ENCODE data around the gene ICE2. TPM values are rescaled to one million over a fixed set of nuclear protein-coding genes. Genes with fewer than 3 reads are reported as not detected.

The ICE2 gene
- total RNA-seq, 2 experiments from 2014 or later = 71.4 to 76.3 TPM

- Mint-ChIP-seq H3K9me3 (ENCODE audit: insufficient read depth) (no peaks in the 10 kb centered on the region), H3K4me3 (no peak overlapping the region), H3K27me3 (ENCODE audit: low read depth) (peaks cover 5% of the 10 kb centered on the region), H3K27ac (no peak overlapping the region), H3K36me3 (ENCODE audit: low read depth) (peaks cover 56% of the 10 kb centered on the region), H3K4me1 (ENCODE audit: low read depth) (peaks cover 69% of the 10 kb centered on the region)
- POLR2A ChIA-PET = interaction anchor here (1.3 kb wide), 1 partner anchor 9 kb away, joined by 4 read pairs; no protein-coding TSS in a partner anchor
- CTCF ChIA-PET = interaction anchor here (1.1 to 1.3 kb wide), 2 partner anchors 43 to 190 kb away, joined by 3 to 4 read pairs; no protein-coding TSS in a partner anchor
- no peak for ATAC-seq
- no peak for DNase-seq
These were observed 83.5 kb downstream of the ICE2 start for GRCh38 chr15:60395276-60396011.

GRCh38 chr15:60394689-60395097 is 84.2 kb downstream of the ICE2 start:
- ChIA-PET CTCF (interaction anchor here (0.6 to 1.3 kb wide), 3 partner anchors 42 to 198 kb away, joined by 3 to 4 read pairs (median 3); no protein-coding TSS in a partner anchor), POLR2A (no interaction called here)
- peaks cover 75% of the 10 kb centered on the region for H3K4me1 Mint-ChIP-seq (ENCODE audit: low read depth)
- H3K27me3 Mint-ChIP-seq (ENCODE audit: low read depth) = peaks cover 5% of the 10 kb centered on the region
- no peak for ATAC-seq
- peaks cover 59% of the 10 kb centered on the region for H3K36me3 Mint-ChIP-seq (ENCODE audit: low read depth)
- H3K9me3 Mint-ChIP-seq (ENCODE audit: insufficient read depth) = no peaks in the 10 kb centered on the region
- no peak overlapping the region for H3K27ac Mint-ChIP-seq
- no peak for DNase-seq
- H3K4me3 Mint-ChIP-seq = peak overlapping the region; percentile 23

- CTCF ChIA-PET = interaction anchor here (0.7 kb wide), 1 partner anchor 18 kb away, joined by 3 read pairs; no protein-coding TSS in a partner anchor
These were observed 85.8 kb downstream of the ICE2 start for GRCh38 chr15:60392986-60393790.

GRCh38 chr15:60392601-60392985 is 86.3 kb downstream of the ICE2 start:
- peak; percentile 3 for ATAC-seq
- H3K4me1 Mint-ChIP-seq (ENCODE audit: low read depth) = peaks cover 74% of the 10 kb centered on the region
- H3K27ac Mint-ChIP-seq = no peak overlapping the region
- no peak overlapping the region for H3K4me3 Mint-ChIP-seq
- CTCF ChIA-PET = no interaction called here
- no peaks in the 10 kb centered on the region for H3K9me3 Mint-ChIP-seq (ENCODE audit: insufficient read depth)
- DNase-seq = peak; percentile 33
- POLR2A ChIA-PET = no interaction called here
- peaks cover 57% of the 10 kb centered on the region for H3K36me3 Mint-ChIP-seq (ENCODE audit: low read depth)
- no peaks in the 10 kb centered on the region for H3K27me3 Mint-ChIP-seq (ENCODE audit: low read depth)

More at GRCh38 chr15:60392986-60393790, 85.8 kb downstream of the ICE2 start:
- H3K4me3 Mint-ChIP-seq = no peak overlapping the region
- H3K27ac Mint-ChIP-seq = peak overlapping the region; percentile 48
- H3K4me1 Mint-ChIP-seq (ENCODE audit: low read depth) = peaks cover 73% of the 10 kb centered on the region
- no peak for ATAC-seq
- peaks cover 56% of the 10 kb centered on the region for H3K36me3 Mint-ChIP-seq (ENCODE audit: low read depth)
- no peaks in the 10 kb centered on the region for H3K9me3 Mint-ChIP-seq (ENCODE audit: insufficient read depth)
- no peak for DNase-seq
- POLR2A ChIA-PET = no interaction called here
- H3K27me3 Mint-ChIP-seq (ENCODE audit: low read depth) = no peaks in the 10 kb centered on the region

GRCh38 chr15:60391722-60392315 is 87.1 kb downstream of the ICE2 start:
- Mint-ChIP-seq H3K27me3 (ENCODE audit: low read depth) (no peaks in the 10 kb centered on the region), H3K36me3 (ENCODE audit: low read depth) (peaks cover 61% of the 10 kb centered on the region), H3K4me1 (ENCODE audit: low read depth) (peaks cover 75% of the 10 kb centered on the region), H3K4me3 (no peak overlapping the region), H3K9me3 (ENCODE audit: insufficient read depth) (no peaks in the 10 kb centered on the region), H3K27ac (peak overlapping the region; percentile 7)
- DNase-seq = no peak
- ChIA-PET CTCF (interaction anchor here (0.9 kb wide), 1 partner anchor 525 kb away, joined by 3 read pairs; no protein-coding TSS in a partner anchor), POLR2A (no interaction called here)
- ATAC-seq = no peak

- Mint-ChIP-seq H3K4me1 (ENCODE audit: low read depth) (peaks cover 67% of the 10 kb centered on the region), H3K9me3 (ENCODE audit: insufficient read depth) (no peaks in the 10 kb centered on the region), H3K27me3 (ENCODE audit: low read depth) (no peaks in the 10 kb centered on the region), H3K4me3 (no peak overlapping the region), H3K36me3 (ENCODE audit: low read depth) (peaks cover 56% of the 10 kb centered on the region), H3K27ac (peak overlapping the region; percentile 21)
- ATAC-seq = no peak
- DNase-seq = no peak
- ChIA-PET POLR2A (no interaction called here), CTCF (interaction anchor here (0.9 kb wide), 1 partner anchor 526 kb away, joined by 3 read pairs; no protein-coding TSS in a partner anchor)
These were observed 88.0 kb downstream of the ICE2 start for GRCh38 chr15:60390871-60391501.

- H3K36me3 Mint-ChIP-seq (ENCODE audit: low read depth) = peaks cover 56% of the 10 kb centered on the region
- DNase-seq = no peak
- CTCF ChIA-PET = no interaction called here
- no peak for ATAC-seq
- H3K9me3 Mint-ChIP-seq (ENCODE audit: insufficient read depth) = no peaks in the 10 kb centered on the region
- H3K4me3 Mint-ChIP-seq = no peak overlapping the region
- POLR2A ChIA-PET = interaction anchor here (1.6 kb wide), 1 partner anchor 8 kb away, joined by 6 read pairs; the partner anchor contains the start of gene ANXA2
- no peak overlapping the region for H3K27ac Mint-ChIP-seq
- peaks cover 60% of the 10 kb centered on the region for H3K4me1 Mint-ChIP-seq (ENCODE audit: low read depth)
- H3K27me3 Mint-ChIP-seq (ENCODE audit: low read depth) = no peaks in the 10 kb centered on the region
These were observed 88.7 kb downstream of the ICE2 start for GRCh38 chr15:60390231-60390630.

GRCh38 chr15:60389261-60390077 is 89.5 kb downstream of the ICE2 start:
- H3K4me3 Mint-ChIP-seq = peak overlapping the region; percentile 29
- DNase-seq (peak; percentile 56), ATAC-seq (peak; percentile 95)
- H3K27me3 Mint-ChIP-seq (ENCODE audit: low read depth) = no peaks in the 10 kb centered on the region
- no peaks in the 10 kb centered on the region for H3K9me3 Mint-ChIP-seq (ENCODE audit: insufficient read depth)
- POLR2A ChIA-PET = interaction anchor here (1.6 kb wide), 1 partner anchor 8 kb away, joined by 6 read pairs; the partner anchor contains the start of gene ANXA2
- H3K36me3 Mint-ChIP-seq (ENCODE audit: low read depth) = peaks cover 51% of the 10 kb centered on the region
- CTCF ChIA-PET = no interaction called here
- H3K4me1 Mint-ChIP-seq (ENCODE audit: low read depth) = peaks cover 56% of the 10 kb centered on the region
- H3K27ac Mint-ChIP-seq = peak overlapping the region; percentile 58

GRCh38 chr15:60387321-60387720 is 91.6 kb downstream of the ICE2 start:
- POLR2A ChIA-PET = interaction anchor here (1.4 kb wide), 1 partner anchor 9 kb away, joined by 4 read pairs; no protein-coding TSS in a partner anchor
- no peak for DNase-seq
- CTCF ChIA-PET = no interaction called here
- Mint-ChIP-seq H3K27me3 (ENCODE audit: low read depth) (no peaks in the 10 kb centered on the region), H3K4me1 (ENCODE audit: low read depth) (peaks cover 52% of the 10 kb centered on the region), H3K4me3 (no peak overlapping the region), H3K27ac (no peak overlapping the region), H3K36me3 (ENCODE audit: low read depth) (peaks cover 51% of the 10 kb centered on the region), H3K9me3 (ENCODE audit: insufficient read depth) (no peaks in the 10 kb centered on the region)
- no peak for ATAC-seq

GRCh38 chr15:60386615-60387014 is 92.3 kb downstream of the ICE2 start:
- no peaks in the 10 kb centered on the region for H3K27me3 Mint-ChIP-seq (ENCODE audit: low read depth)
- H3K4me3 Mint-ChIP-seq = no peak overlapping the region
- H3K36me3 Mint-ChIP-seq (ENCODE audit: low read depth) = peaks cover 49% of the 10 kb centered on the region
- ChIA-PET CTCF (no interaction called here), POLR2A (interaction anchor here (1.4 kb wide), 1 partner anchor 9 kb away, joined by 4 read pairs; no protein-coding TSS in a partner anchor)
- DNase-seq = no peak
- no peak for ATAC-seq
- peaks cover 47% of the 10 kb centered on the region for H3K4me1 Mint-ChIP-seq (ENCODE audit: low read depth)
- H3K27ac Mint-ChIP-seq = no peak overlapping the region
- no peaks in the 10 kb centered on the region for H3K9me3 Mint-ChIP-seq (ENCODE audit: insufficient read depth)

Data from activated CD8-positive, alpha-beta T cell treated with anti-CD3 and anti-CD28 coated beads, Interleukin-2, amount 10 ng/mL, durations not matched to agents 7 days and 5 days (primary cell).